NCI-H82 (cell line): ENCODE data around the gene RPL10.

Experiments used
- DNase-seq: peaks from one replicate; lab custom pipeline; 2025; lab: John Stamatoyannopoulos, UW

The RPL10 gene

DNA sequence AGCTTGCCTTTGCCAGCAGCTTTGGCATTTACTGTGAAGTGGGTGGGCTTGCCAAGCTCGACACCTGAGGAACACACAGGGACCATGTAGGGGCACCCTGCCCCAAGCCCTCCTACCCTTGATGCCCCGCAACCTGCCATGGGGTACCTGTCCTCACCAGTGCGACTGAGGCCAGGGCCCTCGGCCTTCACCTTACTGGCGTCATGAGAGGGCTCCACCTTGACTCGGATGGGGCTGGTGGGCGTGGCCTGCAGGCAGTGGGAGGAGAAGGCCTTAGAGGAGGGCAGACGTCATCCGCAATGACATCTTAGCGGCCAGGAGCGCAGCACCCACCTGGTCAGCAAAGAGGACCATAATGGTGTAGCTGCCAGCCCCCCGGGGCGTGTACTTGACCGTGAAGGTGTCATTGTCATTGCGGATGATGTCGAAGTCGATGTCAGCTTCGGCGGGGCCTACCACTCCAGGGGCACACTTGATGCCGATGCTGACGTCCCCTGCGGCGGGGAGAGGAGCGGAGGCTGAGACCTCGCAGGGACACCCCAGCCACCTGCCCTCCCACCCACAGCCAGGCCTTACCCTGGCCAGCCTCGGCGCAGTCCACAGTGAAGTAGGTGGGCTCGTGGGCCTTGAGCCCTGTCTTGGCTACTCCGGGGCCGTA lies 36.0 kb upstream of the RPL10 start:
- DNase-seq, result no peak

DNA sequence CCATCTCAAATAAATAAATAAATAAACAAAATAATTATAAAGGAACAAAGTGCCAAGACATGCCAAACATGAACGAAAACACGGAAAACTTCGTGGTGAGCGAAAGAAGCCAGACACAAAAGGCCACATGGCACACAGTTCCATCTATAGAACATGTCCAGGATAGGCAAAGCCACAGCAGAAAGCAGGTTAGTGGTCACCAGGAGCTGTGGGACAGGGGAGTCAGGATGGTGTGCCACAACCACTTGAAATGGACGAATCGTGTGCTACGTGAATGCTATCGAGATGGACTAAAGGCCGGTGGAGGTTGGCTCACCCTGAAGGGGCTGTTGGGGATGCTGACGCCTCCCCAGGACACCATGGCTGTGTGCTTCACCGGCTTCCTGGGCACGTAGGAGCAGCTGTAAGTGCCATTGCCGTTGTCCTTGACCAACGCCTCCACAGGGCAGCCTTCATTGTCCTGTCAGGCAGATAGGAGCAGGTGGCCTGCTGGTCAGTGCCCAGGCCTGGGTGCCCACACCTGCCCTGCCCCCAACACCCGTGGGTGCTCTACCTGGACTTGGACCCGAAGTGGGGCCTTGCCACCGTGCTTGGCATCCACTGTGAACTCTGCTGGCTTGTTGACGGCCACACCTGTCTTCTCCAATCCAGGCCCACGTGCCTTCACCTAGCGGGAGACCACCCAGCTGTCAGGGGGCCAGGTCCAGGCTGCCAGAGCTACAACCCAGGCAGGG lies 34.3 kb upstream of the RPL10 start:
- DNase-seq, result no peak

DNA sequence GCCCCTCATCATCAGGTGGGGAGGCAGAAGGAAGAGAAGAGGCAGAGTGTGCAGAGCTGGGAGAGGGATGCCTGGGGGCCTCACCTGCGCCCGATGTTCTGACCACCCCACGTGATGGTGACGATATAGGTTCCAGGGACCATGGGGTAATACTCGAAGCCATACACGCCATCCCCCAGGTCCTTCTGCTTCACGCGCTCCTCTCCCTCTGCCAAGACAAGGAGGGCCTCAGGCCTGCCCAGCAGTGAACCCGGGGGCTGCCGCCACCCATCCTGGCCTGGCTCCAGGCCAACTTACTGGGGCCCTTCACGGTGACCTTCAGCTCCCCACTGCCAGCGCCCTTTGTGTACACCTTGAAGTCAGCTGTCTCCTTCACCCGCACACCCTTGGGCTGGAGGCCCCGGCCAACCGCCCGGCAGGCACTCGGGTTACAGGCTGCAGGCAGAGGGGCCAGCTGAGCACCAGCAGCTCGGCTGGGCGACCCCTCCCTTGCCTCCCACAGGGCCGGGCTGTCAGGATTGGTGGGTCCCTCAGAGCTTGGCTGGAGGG lies 33.1 kb upstream of the RPL10 start:
- no peak for DNase-seq

DNA sequence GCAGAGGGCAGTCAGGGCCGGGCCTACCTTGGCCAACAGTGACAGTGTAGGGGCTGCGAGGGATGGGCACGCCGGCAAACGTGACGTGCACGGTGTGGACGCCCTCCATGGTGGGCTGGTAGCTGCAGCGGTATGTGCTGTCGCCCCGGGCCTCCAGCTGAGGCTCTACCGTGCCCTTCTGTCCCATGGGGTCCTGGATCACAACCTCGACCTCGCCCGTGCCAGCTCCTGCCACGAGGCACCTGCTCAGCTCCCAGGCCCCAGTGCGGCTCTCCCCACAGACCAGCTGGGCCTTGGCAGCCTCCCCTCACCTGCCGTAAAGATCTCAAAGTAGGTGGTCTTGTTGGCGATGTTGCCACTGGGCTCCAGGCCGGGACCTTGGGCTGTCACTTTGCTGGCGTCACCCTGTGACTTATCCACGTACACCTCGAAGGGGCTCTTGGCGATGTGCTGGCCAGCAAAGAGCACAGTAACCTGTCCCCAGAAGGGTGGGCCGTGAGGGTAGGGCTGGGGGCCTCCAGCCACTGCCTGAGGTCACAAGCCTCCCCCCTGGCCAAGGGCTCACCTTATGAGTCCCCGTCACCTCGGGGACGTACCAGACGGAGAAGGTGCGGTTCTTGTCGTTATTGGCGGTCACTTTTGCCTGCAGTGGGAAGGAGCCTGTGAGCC lies 32.0 kb upstream of the RPL10 start:
- DNase-seq, result no peak

DNA sequence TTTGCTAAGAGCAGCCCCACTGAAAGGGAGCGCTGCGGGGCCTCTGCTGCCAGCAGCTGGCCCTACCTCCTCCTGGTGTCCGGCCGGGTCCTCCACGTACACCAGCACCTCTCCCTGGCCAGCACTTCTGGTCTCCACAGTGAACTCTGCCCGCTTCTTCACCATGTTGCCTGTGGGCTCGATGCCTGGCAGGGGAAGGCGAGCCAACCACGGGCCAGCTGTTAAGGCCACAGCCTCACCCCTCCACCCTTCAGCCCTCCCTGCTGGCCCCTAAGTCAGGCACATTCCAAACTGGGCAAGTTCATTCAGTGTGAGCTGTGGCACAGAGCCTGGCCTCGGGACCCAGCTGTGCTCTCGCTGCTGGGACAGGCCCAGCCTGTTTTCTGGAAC lies 31.5 kb upstream of the RPL10 start:
- DNase-seq, result no peak

DNA sequence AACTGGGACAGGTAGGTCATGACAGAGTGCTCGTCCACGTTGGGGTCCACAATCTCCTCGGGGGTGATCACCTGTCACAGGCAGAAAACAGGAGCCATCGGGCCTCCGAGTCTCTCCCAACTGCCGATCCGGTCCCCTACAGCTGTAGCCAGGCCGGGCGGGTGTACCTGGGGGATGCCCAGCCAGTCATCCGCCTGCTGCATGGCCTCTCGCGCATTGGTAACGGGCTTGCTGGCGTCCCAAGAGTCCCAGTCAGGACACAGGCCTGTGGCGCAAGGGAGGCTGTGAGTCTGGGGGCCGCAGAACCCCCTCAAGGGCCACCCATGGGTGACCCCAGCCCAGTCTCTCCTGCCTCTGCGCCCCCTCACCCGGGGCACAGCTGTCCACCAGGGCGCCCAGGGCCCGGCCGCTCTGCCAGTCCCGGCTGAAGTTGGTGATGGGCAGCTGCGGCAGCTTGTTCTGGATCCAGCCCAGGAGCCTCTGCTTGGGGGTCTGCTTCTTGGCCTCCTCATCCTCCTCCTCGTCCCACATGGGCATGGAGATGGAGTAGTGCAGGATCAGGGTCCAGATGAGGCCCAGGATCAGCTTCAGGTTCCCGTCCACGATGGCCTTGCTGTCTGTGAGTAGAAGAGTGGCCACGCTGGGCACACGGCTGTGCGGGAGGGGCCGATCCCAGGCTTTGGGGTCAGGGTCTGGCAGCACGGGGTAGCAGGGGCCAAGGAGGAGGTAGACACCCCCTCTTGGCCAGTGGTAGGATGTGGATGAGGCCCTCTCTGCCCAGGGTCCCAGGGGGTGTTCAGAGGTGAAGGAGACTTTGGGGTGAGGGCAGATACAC lies 30.5 kb upstream of the RPL10 start:
- no peak for DNase-seq

DNA sequence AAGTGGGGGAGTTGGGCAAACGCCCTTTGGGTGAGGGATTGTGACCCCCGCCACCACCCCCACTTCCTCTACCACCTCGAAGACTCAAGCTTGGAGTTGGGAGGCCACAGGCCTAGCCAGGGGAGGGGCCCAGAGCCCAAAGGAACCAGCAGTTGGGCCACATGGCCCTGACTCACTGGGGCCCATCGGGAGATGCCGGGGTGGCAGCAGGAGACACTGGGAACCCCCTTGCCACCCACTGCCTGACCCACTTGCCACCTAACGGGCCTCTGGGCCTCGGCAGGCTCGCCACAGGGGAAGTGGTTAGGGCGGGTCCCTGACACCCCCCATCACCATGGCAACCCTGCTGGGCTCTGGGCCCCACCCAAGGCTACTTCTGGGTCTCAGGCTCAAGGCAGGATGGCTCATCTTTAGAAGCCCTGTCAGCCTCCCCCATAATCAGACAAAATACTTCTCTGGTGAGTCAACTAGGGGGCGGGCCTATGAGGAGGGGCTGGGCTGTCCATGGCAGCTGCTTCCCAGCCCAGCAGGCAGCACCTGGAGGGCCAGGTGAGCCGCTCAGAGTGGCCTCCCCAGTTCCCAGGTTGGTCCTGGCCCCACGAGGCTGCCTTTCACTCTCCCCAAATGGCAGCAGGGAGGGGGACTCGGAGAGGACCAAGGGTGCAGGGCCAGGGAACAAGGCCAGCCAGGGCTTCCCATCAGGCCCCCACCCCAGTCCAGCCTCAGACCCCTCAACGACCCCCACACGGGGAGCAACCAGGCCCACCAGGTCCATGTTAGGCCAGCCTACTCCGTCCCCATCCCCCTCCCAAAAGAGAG lies 29.3 kb upstream of the RPL10 start:
- DNase-seq, result peak; percentile 35

DNA sequence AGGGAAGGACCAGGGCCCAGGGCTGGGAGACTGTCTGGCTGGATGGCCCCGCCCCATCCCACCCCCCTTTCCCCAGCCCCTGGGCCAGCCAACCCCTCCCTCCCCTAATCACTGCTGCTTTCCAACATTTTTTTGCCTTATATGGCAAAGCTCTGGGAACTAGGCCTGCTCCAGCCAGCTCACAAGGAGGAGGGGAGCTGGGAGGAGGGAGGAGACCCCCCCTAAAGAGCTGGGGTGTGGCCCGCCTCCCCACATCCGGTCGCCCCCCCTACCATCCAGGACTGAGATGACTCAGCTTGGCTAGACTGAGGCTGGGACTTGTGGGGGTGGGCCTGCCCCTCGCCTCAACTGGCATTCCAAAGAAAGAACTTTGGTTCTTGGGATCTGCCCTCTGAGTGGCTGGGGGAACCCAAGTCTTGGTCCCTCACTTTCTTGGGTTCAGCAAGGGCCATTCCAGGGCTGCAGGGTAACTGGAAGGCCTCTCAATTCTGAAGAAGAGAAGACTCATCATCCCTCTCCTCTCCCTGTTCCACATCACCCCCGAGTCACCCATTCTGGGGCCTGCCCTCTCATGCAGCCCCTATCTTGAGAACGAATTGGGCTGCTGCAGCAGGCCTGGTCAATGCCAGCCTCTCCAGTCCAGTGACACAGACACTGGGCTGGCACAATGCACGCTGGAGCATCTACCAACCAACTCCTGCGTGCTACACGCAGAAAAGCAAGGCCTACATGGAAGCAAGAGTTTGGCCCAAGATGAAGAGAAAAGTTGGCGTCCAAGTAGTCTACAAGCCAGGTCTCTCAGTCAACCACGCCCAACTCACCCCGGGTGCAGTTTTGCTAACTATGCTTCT lies 28.5 kb upstream of the RPL10 start:
- peak; percentile 92 for DNase-seq

DNA sequence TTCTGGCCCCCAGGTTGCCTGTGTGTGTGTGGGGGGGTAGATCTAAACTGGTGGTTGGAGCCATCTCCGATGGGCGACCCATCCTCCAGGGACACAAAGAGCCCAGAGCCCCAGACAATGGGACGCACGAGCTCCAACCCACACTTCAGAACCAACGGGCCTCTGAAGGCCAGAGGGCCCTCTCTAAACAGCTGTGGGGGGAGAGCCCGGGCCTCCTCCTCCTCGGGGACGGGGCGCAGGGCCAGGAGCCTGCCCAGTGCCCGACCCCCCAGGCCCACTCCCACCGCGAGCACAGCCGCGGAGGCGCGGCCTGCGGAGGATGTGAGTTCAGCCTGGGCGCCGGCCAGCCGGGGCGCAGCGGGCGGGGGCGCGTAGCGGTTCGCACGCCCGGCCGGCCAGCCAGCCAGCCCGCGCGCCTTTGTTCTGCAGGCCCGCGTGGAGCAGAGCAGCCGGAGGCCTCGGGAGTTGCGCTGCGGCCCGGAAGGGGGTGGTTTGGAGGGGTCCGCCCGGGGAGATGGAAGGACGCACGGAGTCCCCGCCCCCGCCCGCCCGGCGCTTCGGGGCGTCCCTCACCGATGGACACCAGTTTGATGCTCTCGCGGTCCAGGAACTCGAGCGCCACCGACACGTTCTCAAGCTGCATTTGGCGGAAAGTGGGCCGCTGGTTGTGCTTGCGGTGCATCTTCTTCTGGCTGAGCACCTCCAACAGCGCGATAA lies 27.7 kb upstream of the RPL10 start:
- peak; percentile 44 for DNase-seq

DNA sequence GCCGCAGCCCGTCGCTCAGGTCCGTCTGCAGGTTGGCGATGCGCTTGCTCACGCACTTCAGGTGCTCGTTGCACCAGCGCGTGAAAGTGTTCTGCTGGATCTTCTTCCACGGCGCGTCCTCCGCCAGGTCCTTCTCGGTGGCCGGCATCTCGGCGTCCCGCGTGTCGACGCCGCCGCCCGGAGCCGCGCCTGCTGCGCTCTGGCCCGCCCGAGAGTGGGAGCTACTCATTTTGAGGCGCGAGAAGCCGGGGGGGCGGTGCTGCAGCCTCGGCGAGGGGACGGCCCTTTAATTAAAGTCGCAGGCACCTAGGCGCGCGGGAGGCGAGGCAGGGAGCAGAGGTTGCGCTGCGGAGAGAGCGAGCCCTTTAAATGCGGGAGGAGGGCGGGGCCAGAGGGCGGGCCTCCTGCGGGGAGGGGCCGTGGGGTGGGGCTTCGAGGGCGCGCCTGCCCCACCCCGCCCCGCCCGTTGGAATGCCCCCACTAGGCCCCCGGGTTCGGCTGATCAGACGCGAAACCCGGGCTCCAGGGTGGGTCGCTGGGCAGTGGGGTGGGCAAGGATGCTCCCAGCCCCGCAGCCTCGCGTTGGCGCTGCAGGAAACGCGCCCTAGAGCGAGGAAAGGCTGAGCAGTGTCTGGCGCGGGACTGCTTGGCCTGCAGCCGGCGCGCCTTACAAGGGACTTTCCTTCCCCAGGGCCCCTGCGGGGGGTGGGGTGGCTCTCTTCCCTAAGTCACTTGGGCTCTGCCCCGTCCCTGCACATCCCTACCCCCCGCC lies 27.0 kb upstream of the RPL10 start:
- peak; percentile 97 for DNase-seq

DNA sequence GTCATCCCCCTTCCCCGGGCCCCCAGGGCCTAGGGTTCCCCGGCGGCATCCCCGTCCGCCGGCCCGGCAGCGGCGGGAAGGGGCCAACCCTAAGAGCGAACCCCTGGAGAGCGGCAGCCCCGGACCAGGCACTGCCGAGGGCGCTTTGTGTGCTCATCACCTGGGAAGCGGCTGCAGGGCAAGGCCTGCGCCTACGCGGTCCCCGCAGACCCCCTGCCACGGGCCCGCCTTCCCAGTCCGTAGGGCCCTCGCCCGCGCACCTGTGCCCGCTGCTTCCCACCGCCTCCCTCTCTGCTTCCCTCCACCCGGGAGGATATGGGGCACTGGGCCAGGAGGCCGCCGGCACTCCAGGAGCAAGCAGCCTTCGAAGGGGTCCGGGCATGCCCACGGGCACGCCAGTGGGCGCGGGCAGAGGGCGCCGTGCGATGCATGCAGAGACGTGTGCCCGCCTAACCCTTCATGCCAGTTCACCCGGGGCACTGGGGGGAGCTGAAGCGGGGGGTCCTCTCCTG lies 26.3 kb upstream of the RPL10 start:
- DNase-seq, result no peak

DNA sequence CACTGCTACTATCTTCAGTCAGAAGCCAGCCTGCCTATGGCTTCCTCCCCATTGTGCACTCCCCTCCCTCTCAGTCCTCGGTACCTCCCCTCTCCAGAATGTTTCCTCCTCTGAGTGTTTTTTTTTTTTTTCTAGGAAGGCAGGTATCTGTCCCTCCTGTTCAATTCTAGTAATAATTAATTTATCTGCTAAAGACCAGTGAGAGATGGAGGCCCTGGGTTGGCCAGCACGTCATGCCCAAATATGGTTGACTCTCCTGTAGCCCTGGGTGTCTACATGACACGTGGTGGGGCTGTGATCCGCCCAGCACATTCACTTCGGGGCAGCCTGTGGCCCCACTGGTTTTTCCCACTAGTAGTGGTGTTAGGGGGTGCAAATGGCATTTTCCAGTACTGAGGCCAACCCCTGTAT lies 25.6 kb upstream of the RPL10 start:
- DNase-seq, result no peak

DNA sequence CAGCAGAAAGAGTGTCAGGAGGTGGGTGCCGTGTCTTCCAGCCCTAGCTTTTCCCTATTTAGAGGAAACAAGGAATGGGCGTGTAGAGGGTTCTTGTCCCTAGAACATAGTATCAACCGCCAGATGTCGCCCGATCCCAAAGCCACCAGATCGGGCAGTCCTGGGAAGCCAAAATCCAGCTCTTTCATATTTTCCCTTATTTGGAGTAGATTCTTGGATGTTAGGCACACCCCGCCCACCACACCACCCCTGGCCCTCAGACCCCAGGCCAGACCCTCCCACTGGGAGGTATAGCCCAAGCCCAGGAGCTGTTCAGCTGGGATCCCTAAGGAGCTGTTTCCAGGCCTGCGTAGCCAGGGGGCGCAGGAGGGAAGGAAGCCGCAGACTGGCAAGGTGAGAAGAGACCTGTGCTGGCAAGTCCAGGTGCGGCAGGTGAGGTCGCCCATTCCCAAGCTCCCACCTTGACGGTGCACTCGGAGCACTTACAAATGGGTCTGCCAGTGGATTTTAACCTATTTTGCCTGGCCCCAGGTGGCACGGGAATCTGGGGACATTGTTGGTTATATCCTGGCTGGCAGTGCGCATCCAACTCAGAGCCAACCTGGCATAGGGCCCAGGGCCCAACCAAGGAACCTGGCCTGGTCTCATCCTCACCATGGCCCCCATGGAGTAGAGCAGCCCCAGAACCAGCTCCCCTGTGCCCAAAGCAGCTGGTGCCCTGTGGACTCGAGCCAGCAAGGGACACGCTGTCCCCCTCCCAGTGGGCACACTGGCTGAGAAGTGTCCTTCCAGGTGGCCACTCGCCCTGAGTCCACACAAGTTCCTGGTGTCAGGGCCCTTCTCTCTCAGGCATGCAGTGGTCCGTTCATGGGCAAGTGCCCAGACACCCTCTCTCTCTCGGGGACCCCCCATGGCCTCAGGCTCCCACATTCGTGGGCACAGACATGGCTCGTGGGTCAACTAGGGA lies 24.6 kb upstream of the RPL10 start:
- peak; percentile 82 for DNase-seq

DNA sequence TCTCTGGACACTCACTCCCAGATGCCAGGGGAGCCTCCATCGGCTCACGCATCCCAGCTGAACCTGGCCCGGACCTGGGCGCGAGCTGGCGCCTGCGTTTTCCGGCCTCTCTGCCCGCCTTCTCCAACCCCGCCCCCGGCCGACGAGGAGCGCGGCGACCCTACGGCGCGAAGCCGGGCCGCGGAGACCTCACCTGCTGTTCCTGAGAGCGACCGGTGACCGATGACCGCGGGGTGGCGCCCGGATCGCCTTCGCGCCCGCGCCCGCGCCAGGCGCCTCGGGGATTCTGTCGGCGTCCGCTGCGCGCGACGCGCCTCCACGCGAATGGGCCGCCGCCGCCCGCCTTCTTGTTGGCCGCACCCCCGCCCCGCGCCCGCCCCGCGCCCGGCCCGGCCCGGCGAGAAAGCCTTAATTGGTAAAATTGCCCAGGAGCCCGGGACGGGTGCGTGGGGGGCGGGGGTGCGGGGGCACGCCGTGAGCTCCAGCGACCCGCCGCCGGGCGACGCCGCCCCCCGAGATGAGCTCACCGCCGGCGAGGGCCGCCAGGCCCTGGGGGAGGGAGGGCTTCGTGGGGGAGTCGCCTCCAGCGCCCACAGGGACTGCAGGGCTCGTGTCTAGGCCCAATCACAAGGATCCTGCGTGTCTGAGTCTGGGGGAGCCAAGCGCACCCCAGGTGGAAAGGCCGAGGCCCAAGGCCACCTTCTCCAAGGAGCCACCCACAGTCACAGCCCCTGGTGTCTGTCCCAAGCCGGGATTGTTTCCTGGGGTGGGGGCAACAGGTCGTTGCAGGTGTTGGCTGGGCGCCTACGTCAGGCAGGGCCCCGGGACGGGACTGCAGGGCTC lies 23.6 kb upstream of the RPL10 start, which contains the start of gene FLNA:
Gene FLNA (minus strand): TSS at position 322 of the 843 bp plus-strand sequence. CDS start 3,389 bp downstream, outside the sequence.
- peak; percentile 53 for DNase-seq

DNA sequence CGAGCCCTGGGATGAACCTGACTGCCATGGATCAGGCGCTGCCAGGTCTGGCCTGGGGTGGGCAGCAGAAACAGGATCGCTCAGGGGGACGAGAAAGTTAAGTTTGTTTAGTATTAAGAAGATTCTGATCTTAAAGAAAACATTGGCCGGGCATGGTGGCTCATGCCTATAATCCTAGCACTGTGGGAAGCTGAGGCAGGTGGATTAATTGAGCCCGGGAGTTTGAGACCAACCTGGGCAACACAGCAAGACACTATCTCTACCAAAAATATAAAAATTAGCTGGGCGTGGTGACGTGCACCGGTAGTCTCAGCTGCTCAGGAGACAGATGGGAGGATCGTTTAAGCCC lies 23.0 kb upstream of the RPL10 start:
- peak; percentile 52 for DNase-seq

DNA sequence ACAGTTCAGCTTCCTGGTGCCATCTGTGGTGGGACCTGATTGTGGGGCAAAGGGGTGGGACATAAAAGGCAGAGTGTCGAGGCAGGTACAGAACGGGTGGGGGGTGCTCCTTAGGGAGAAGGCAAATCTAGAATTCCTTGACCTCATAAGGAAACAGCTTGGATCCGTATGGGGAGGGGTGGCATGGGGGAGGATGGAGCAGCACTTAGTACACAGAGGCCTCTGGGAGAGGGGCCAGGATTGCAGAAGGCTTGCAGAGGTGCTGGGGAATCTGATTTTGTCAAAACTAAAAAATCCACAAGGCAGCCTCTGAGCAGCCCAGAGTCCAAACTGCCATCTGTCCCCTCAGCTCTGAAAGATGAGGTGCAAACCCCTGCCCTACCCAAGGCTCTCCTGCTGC lies 21.4 kb upstream of the RPL10 start:
- no peak for DNase-seq
